Measurements from ENCODE around the gene KCNH3.

Gene KCNH3

DNA sequence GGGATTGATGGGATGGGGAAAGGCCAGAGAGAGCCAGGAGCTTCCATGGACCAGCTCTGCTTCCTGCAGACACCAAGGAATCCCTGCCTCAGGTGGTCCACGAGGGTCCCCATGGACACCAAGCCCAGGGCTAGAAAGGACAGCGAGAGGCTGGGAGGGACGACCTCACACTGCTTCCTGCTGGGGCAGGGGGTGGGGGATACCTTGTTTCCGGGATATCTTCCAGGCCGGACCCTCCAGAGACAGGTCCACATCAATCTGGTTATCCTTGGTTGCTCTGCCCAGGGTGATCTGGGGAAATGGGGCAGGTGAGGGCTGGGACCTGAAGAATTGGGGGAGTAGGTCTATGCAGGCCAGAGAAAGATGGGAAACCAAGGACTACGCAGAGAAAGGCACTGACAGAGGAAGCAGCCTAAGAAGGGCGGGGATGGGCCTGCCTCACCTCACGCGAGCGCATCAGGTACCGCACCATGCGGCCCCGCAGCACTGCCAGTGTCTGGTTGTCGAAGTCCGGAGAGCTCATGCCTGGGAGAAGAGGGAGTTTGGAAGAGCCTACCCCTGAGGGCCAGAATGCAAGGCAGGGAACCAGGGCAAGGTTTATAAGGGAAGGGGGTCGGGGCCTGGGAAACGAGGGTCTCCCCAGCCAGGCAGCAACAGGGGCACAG is 20.3 kb downstream of the KCNH3 start:
- TF ChIP-seq, protein P1, sequence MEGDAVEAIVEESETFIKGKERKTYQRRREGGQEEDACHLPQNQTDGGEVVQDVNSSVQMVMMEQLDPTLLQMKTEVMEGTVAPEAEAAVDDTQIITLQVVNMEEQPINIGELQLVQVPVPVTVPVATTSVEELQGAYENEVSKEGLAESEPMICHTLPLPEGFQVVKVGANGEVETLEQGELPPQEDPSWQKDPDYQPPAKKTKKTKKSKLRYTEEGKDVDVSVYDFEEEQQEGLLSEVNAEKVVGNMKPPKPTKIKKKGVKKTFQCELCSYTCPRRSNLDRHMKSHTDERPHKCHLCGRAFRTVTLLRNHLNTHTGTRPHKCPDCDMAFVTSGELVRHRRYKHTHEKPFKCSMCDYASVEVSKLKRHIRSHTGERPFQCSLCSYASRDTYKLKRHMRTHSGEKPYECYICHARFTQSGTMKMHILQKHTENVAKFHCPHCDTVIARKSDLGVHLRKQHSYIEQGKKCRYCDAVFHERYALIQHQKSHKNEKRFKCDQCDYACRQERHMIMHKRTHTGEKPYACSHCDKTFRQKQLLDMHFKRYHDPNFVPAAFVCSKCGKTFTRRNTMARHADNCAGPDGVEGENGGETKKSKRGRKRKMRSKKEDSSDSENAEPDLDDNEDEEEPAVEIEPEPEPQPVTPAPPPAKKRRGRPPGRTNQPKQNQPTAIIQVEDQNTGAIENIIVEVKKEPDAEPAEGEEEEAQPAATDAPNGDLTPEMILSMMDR (IDR thresholded peaks at IDR 0.05; ENCODE audit: low read depth, low read length, missing control alignments), result no peak
- H3K4me3 ChIP-seq (replicated peaks; ENCODE audit: low read depth, low read length), result no peak overlapping the region
- DNase-seq (ENCODE audit: extremely low read depth, low read depth), result no peak

DNA sequence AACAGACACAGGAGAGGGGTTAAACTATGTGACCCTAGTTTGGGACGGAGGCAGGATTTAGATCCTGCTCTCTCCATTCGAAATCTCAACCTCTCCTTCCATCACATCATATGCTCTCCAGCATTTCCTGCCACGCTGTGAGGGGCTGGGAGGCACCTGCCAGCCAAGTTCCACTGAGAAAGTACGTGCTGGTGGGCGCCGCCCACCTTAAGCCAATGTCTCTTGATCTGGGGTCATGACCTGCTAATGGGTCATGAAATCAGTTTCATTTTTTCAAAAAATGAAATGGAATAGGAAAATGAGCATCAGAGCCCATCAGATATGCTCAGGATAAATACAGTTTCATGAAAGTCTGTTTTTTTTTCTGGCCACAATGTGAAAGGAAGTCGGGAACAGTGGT is 21.9 kb downstream of the KCNH3 start:
- no peak for DNase-seq (ENCODE audit: extremely low read depth, low read depth)
- TF ChIP-seq, protein P1 (IDR thresholded peaks at IDR 0.05; ENCODE audit: low read depth, low read length, missing control alignments), result no peak
- H3K4me3 ChIP-seq (replicated peaks; ENCODE audit: low read depth, low read length), result no peak overlapping the region

DNA sequence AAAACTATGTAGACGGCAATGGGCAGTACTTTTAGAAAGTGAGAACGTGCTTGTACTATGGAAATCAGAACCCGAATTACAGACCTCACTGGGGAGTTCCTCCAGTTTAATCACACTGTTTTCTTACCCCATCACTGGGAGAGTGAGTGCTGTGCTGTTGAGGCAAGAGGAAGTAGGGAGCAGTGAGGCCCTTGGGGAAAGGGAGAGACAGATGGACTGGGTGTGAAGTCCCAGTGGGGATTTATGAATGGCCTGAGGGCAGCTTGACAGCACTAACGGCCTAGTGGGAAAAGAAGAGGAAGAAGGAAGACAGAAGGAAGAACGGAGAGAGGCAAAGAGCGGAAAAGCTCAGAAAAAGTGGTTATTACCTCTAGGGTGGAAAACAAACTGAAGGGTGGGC is 23.4 kb downstream of the KCNH3 start:
- TF ChIP-seq, protein P1 (IDR thresholded peaks at IDR 0.05; ENCODE audit: low read depth, low read length, missing control alignments), result no peak
- no peak for DNase-seq (ENCODE audit: extremely low read depth, low read depth)
- H3K4me3 ChIP-seq (replicated peaks; ENCODE audit: low read depth, low read length), result no peak overlapping the region

DNA sequence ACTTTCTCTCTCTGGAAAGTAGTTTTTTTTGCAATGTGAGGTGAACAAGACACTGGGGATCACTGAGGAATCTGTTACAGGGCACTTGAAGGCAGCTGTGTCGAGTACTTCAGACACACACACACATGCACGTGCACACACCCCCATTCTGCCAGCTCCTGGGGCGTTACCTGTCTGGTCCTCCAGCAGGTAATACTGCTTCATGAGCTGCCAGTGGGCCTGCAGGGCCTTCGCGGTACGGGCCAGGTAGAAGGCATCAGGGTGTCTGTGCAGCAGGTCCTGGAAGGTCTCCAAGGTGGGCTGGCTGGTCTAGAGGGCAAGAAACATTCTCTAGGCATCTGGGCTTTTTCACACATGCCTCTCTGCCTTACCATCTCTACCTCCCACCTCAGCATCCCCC is 24.0 kb downstream of the KCNH3 start:
- no peak overlapping the region for H3K4me3 ChIP-seq (replicated peaks; ENCODE audit: low read depth, low read length)
- TF ChIP-seq, protein P1 (IDR thresholded peaks at IDR 0.05; ENCODE audit: low read depth, low read length, missing control alignments), result no peak
- no peak for DNase-seq (ENCODE audit: extremely low read depth, low read depth)

DNA sequence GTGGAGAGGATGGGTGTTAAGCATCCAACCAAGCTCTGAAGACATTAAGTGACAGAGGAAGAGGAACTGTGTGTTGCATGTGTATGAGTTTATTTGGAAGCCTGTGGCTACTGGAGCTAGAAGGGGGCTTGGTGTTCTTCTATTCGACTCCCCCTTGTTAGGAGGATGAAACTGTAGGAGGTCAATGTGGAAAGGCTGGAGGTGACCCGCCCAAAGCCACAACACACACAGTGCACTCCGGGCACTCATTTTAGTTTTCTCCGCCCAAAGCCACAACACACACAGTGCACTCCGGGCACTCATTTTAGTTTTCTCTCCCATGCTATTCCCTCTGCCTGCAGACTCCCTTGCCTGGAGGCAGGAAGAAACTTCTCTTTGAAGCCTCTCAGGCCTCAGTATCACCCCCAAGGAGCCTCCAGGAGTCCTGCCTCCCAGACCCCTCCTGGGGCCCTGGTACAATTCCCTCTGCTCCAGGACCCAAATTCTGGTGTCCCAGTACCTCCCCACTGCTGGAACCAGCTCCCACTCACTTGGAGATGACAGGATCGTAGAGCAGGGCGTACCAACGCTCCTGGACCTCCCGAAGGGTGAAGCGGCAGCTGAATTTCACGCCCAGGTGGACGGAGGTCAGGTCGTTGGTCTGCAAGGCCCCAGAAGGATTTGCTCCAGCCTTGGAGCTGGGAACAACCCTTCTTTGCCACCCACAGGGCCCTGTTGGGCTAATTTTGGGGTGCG is 25.3 kb downstream of the KCNH3 start:
- TF ChIP-seq, protein P1 (IDR thresholded peaks at IDR 0.05; ENCODE audit: low read depth, low read length, missing control alignments), result no peak
- H3K4me3 ChIP-seq (replicated peaks; ENCODE audit: low read depth, low read length), result no peak overlapping the region
- no peak for DNase-seq (ENCODE audit: extremely low read depth, low read depth)

DNA sequence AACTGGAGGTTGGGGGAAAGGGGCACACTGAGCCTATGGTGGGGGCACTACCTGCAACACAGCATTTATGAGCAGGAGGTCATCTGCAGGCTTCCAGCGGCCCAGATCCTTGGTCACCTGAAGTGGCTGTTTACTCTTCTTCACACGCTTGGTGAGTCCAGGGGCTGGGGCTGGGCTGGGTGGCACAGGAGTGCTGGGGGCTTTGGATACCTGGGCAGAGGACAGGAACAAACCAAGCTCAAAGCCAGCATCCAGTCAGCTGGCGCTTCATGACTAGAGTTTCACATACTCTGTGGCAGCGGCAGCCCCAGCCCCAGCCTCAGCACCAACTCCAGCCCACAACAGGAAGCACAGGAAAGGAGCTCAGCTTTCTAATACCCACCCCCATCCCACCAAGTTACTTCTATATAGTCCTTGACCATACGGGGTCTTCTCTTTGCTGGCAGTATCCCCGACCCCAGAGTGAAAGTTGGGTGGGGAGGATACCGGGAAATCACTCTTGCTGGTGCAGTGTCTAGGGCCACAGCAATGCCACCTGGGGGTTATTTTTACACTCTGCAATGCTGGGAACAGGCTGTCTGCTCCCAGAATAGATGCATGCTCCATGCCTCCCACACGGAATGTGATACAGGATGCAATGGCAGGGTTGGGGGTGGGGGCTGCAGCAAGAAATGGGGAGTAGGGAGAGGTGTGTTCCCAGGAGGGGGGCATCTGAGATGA is 26.0 kb downstream of the KCNH3 start:
- TF ChIP-seq, protein P1 (IDR thresholded peaks at IDR 0.05; ENCODE audit: low read depth, low read length, missing control alignments), result no peak
- no peak overlapping the region for H3K4me3 ChIP-seq (replicated peaks; ENCODE audit: low read depth, low read length)

More for the DNA sequence above, 26.0 kb downstream of the KCNH3 start:
- no peak for DNase-seq (ENCODE audit: extremely low read depth, low read depth)

Data from HFF-Myc (cell line).